GM12873 (cell line): ENCODE results near the gene USP22.

Experiments used
- CTCF ChIP-seq: IDR thresholded peaks from 2 replicates; pipeline ENCODE4 v1.5.1; 2012; ENCODE audit warnings: low read depth, mild to moderate bottlenecking, moderate library complexity, low read length, control low read depth; ENCODE audit not compliant: insufficient read depth; ENCODE audit errors: missing control alignments

The USP22 gene

GRCh38 chr17:20981046-20981920 is 61.5 kb downstream of the USP22 start:
- no peak for TF ChIP-seq CTCF

- TF ChIP-seq CTCF = no peak
Observed at GRCh38 chr17:20979792-20980083, 63.1 kb downstream of the USP22 start.

- TF ChIP-seq CTCF = no peak
Observed at GRCh38 chr17:20975566-20975965, 67.2 kb downstream of the USP22 start.

- TF ChIP-seq CTCF = no peak
Observed at GRCh38 chr17:20970329-20970728, 72.5 kb downstream of the USP22 start.

DNA sequence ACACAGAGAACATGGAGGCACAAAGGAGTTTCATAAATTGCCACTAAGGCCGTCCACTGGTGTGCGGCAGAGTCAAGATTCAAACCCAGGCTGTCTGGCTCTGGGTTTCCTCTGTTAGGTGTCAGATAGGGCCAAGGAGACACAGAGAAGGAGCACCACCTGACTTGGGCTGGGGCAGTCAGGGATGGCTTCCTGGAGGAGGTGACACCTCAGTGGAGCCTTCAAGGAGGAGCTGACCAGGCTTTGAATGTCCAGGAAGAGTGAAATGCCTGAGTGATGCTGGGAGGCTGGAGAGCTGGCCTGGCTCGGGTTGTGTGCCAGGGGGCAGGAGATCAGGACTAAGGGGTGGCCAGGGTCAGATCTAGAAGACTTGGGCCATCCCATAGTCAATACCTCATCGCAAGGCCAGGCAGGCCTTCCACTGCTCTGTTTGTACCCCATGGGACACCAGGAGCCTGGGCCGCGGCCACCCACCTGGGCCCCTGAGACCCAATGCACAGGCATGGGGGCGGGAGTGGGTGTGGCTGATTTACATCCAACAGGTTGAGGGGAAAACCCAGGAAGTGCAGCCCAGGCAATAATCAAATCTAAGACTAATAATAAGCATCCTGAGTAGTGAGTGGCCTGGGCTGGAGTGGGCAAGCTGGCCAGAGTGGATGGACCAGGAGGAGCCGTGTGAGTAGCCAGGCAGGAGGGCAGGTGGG is 73.7 kb downstream of the USP22 start:
- TF ChIP-seq CTCF = no peak

DNA sequence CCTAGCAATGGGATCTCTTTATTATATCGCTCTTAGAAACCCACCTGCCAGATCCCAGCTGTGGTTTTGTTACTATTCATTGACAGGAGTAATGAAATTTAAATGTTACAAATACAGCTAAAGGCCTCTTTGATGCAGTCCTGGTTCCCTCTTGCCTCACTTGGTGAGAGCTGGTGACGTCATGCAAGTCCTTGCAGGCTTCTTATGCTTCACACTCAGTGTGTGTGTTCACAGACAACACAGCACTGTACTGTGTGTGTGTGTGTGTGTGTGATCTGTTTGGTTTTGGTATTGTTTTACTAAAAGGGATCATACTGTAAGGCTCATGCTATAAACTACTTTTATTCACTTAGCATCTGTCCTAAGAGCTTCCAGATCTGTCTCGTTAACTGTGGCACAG is 75.0 kb downstream of the USP22 start:
- no peak for TF ChIP-seq CTCF

- TF ChIP-seq CTCF = no peak
Observed at GRCh38 chr17:20966870-20967269, 75.9 kb downstream of the USP22 start.
